Kidney (tissue), 14 donors: ENCODE measurements around the gene DDAH1. TPM values are rescaled to one million over a fixed set of nuclear protein-coding genes. Genes with fewer than 3 reads are reported as not detected.

Experiments
- DNase-seq, 5 donors: peaks; one replicate each; pipeline ENCODE4 v3.0.0-alpha.2; 2013 to 2020
- FAIRE-seq: peaks from 2 replicates; lab custom pipeline; 2012; peaks lifted over from hg19 to GRCh38; lab: Jason Lieb, UNC
- H3K27ac ChIP-seq, 2 donors: one replicate each; pipeline ENCODE4 v1.7.0; 2013; ENCODE audit warnings: low read depth in 2 of 2, low read length in 2 of 2, inconsistent platforms in 1 of 2
- H3K27me3 ChIP-seq: one replicate; pipeline ENCODE4 v1.7.1; 2013; ENCODE audit warnings: low read length, inconsistent platforms; ENCODE audit not compliant: control insufficient read depth, insufficient read depth
- H3K36me3 ChIP-seq, 3 donors: one replicate each; pipeline versions ENCODE4 v1.7.0 to v1.7.1; 2013; ENCODE audit warnings: low read length in 3 of 3, control low read depth in 1 of 3, inconsistent platforms in 1 of 3; ENCODE audit not compliant: insufficient read depth in 3 of 3, control insufficient read depth in 2 of 3
- H3K4me1 ChIP-seq, 3 donors: one replicate each; pipeline versions ENCODE4 v1.7.0 to v1.7.1; 2013; ENCODE audit warnings: low read length in 3 of 3, inconsistent platforms in 1 of 3, low read depth in 1 of 3; ENCODE audit not compliant: control insufficient read depth in 2 of 3, insufficient read depth in 2 of 3
- H3K4me3 ChIP-seq, 3 donors: one replicate each; pipeline versions ENCODE4 v1.7.0 to v1.8.1; 2013; ENCODE audit warnings: low read length in 3 of 3, control low read depth in 1 of 3, inconsistent platforms in 1 of 3
- H3K9ac ChIP-seq, 3 donors: one replicate each; pipeline versions ENCODE4 v1.7.0 to v1.7.1; 2013; ENCODE audit warnings: low read length in 3 of 3, control low read depth in 1 of 3, inconsistent platforms in 1 of 3
- H3K9me3 ChIP-seq, 3 donors: one replicate each; pipeline versions ENCODE4 v1.7.0 to v1.7.1; 2013; ENCODE audit warnings: low read length in 3 of 3, control low read depth in 1 of 3, inconsistent platforms in 1 of 3; ENCODE audit not compliant: control insufficient read depth in 2 of 3, insufficient read depth in 1 of 3
- CTCF ChIP-seq: IDR thresholded peaks from 3 replicates; pipeline ENCODE4 v1.5.1; 2012; ENCODE audit warnings: mild to moderate bottlenecking, moderate library complexity, borderline replicate concordance; ENCODE audit not compliant: insufficient read depth; ENCODE audit errors: extremely low read depth
- intact Hi-C: fragments of 100-400 bp; cut with DNase I; formaldehyde crosslinking; loops from one replicate; pipeline ENCODE4 v1.11.1; 2022
- polyA plus RNA-seq: library from polyadenylated mRNA; stranded (reverse); fragments of 350-450 nt; fragmentation: Illumina TruSeq; extraction: RNeasy Lipid Tissue Mini Kit (QIAGEN cat#74804); gene quantifications from one replicate; pipeline ENCODE4 v1.2.3, GENCODE V29; 2014; ENCODE audit warnings: low read depth, low replicate concordance; ENCODE audit not compliant: insufficient read depth
- total RNA-seq: library from RNA; stranded (reverse); fragmentation: NEBNext Ultra II Directional; extraction: Animal tissue kit (Norgen Biotek cat#: 25700); gene quantifications from one replicate; pipeline ENCODE4 v1.2.1, GENCODE V29; 2021
- donor health status: control.
- donor health status: control.
- donor health status: control.
- donor health status: control.
- donor health status: control.
- donor health status: DM: yes; HTN: yes; CAD: no.
- donor health status: Normal renal cell carcinoma (clear cell type).

The DDAH1 gene
- total and polyA plus RNA-seq, 2 donors from 2014 or later, result 73.1 to 98.9 TPM

- FAIRE-seq (no peak), DNase-seq (peak in 3 of 5 donors; percentile 47 to 78 (median 64))
These were observed 1.0 kb downstream of the DDAH1 start for GRCh38 chr1:85463731-85464496.

DNA sequence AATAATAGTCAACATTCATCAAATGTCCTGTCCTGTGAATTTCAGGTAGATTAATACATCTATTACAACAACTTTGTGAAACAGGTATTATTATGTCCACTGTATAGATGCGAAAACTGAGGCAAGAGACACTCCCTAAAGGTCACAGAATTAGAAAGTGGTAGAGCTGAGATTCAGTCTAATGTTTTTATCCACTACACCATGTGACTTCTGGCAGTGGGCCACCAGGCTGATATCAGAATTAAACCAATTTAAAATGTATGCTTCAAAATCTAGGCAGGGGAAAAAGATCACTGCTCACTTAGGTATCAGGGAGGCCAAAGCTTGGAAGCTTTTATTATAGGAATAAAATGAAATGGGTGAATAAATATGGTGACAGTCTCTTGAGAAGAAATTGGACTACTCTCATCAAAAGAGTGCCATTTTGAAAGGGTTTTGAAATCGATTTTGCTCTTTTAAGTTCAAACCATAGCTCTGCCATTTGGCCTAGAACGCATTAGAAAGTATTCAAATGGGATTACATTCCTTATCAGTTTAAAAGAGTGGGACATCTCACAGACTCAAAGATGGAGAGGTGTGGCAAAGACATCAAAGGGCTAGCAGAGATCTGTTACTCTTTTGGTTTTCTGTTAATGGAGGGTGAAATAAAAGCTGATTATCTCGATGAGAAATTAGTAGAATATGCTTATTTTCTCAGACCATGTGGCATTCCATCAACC, 1.9 kb downstream of the DDAH1 start:
- Histone ChIP-seq H3K4me3 (peak overlapping the region in 2 of 3 donors; percentile 68 to 83), H3K27me3 (no peaks in the 10 kb centered on the region), H3K4me1 (peaks cover 6 to 44% (median 19%) of the 10 kb centered on the region in 3 donors), H3K36me3 (no peaks in the 10 kb centered on the region), H3K9ac (peak overlapping the region in 1 of 3 donors; percentile 87), H3K9me3 (no peaks in the 10 kb centered on the region), H3K27ac (peak overlapping the region; percentile 42 to 70)
- intact Hi-C loops, result no loop called here
- no peak for TF ChIP-seq CTCF
- FAIRE-seq (no peak), DNase-seq (no peak)

More at GRCh38 chr1:85463731-85464496, 1.0 kb downstream of the DDAH1 start:
- Histone ChIP-seq H3K4me3 (peak overlapping the region; percentile 68 to 83 (median 82)), H3K9me3 (no peaks in the 10 kb centered on the region), H3K36me3 (no peaks in the 10 kb centered on the region), H3K9ac (peak overlapping the region; percentile 49 to 87 (median 71)), H3K27me3 (no peaks in the 10 kb centered on the region), H3K4me1 (peaks cover 6 to 42% (median 19%) of the 10 kb centered on the region in 3 donors), H3K27ac (peak overlapping the region; percentile 88 to 92)
- intact Hi-C loops, result no loop called here
- no peak for TF ChIP-seq CTCF

DNA sequence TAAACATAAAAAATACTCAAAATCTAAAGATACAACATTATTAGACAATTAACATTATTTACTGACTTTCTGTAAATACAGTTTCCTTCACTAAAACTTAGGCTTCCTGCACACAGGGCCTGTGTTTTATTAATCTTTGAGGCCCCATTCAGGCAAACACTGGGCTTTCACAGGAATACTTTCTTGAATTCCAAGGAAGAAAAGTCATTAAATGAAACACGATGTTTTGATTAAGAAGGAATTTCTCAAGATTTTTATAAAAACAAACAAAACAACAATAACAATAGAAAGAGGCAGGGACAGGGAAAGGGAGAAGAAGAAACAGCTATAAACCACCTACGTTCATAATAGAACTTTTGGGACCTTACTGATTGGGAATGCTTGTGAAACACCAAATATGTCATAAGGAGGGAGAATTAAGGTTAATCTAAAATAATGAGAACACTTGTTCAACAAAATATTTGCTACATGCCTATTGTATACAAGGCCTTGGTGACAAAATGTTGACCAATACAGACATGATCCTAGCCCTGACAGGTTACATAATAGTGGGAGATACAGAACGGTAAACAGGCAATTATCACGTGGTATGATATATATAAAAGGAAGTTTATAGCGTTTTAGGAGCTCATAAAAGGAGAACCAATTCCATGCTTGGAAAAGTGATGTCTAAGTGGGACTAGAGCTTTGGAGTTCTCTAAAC, 3.6 kb downstream of the DDAH1 start:
- peak overlapping the region in 2 of 3 donors; percentile 30 to 83 for H3K4me3 ChIP-seq
- H3K27ac ChIP-seq, result peak overlapping the region; percentile 75 to 89
- no peaks in the 10 kb centered on the region for H3K9me3 ChIP-seq
- no peak for FAIRE-seq
- H3K9ac ChIP-seq, result peak overlapping the region in 1 of 3 donors; percentile 1
- intact Hi-C loops, result no loop called here
- TF ChIP-seq CTCF, result no peak
- H3K36me3 ChIP-seq, result no peaks in the 10 kb centered on the region
- no peaks in the 10 kb centered on the region for H3K27me3 ChIP-seq
- no peak for DNase-seq
- H3K4me1 ChIP-seq, result peaks cover 6 to 44% (median 19%) of the 10 kb centered on the region in 3 donors
